ENCODE results near the gene NHLRC2. TPM values are rescaled to one million over a fixed set of nuclear protein-coding genes. Genes with fewer than 3 reads are reported as not detected.

Gene NHLRC2
- total RNA-seq, 3 donors from 2014 or later: 30.4 to 51.5 (median 31.0) TPM

DNA sequence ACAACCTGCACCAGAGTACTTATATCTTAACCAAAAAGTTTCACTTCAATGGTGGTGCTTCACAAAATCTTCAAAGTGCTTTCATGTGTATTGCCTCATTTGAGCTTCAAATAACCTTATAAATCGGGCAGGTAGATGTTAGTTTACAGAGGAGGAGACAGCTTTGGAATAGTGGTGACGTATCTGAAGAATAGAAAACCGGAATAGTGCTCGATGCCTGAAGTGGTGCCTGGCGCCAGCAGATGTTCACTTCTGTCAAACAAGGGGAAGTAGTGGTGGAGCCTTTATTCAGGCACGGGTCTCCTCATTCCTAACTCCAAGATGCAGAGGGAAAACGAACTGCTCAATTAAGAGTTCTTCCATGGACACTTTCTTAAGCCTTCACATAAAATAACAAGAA, 58.1 kb downstream of the NHLRC2 start:
- intact Hi-C loops (cut with DNase I, micrococcal nuclease): no loop called here
- TF ChIP-seq CTCF (IDR thresholded peaks at IDR 0.05): no peak
- H3K4me3 ChIP-seq: no peak overlapping the region
- no peaks in the 10 kb centered on the region for H3K4me1 ChIP-seq (ENCODE audit: low read depth)
- no peaks in the 10 kb centered on the region for H3K9me3 ChIP-seq
- DNase-seq: no peak
- peaks cover 5% of the 10 kb centered on the region for H3K36me3 ChIP-seq (ENCODE audit: low read depth)
- ATAC-seq: no peak

DNA sequence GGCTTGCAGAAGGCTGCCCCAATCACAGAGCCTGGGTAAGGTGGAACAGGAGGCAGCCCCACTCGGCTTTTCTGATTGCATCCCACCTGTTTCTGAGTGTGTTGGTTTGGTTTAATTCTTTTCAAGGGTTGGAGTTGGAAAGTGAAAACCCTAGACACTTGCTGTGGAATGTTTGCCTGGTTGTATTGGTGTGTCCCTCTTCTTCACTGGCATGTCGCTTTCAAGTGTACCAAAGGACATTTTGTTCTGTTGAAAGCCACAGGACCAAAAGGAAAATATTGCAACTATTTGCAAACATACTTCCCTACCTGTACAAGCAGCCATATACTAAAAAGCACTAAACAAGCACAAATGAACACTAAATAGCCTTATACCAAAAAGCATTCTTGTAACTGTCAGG, 60.5 kb downstream of the NHLRC2 start:
- no peaks in the 10 kb centered on the region for H3K36me3 ChIP-seq (ENCODE audit: low read depth)
- no peak for ATAC-seq
- H3K4me1 ChIP-seq (ENCODE audit: low read depth): no peaks in the 10 kb centered on the region
- DNase-seq: no peak
- H3K9me3 ChIP-seq: no peaks in the 10 kb centered on the region
- no peak for TF ChIP-seq CTCF (IDR thresholded peaks at IDR 0.05)
- no peak overlapping the region for H3K4me3 ChIP-seq
- intact Hi-C loops (cut with DNase I, micrococcal nuclease): no loop called here

DNA sequence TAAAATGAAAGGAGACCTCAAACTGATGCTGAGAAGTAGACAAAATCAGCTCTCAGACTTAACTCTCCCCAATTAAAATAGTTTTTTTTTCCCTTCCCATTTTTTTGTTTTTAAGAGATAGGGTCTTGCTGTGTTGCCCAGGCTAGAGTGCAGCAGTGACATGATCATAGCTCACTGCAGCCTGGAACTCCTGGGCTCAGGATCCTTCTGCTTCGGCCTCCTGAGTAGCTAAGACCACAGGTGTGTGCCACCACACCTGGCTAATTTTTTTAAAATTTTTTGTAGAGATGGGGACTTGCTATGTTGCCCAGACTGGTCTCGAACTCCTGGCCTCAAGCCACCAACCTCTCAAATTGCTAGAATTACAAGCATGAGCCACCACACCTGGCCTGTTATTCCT, 61.1 kb downstream of the NHLRC2 start:
- Histone ChIP-seq H3K9me3 (no peaks in the 10 kb centered on the region), H3K4me3 (no peak overlapping the region), H3K4me1 (ENCODE audit: low read depth) (no peaks in the 10 kb centered on the region), H3K36me3 (ENCODE audit: low read depth) (no peaks in the 10 kb centered on the region)
- TF ChIP-seq CTCF (IDR thresholded peaks at IDR 0.05): no peak
- ATAC-seq (no peak), DNase-seq (no peak)
- intact Hi-C loops (cut with DNase I, micrococcal nuclease): no loop called here

DNA sequence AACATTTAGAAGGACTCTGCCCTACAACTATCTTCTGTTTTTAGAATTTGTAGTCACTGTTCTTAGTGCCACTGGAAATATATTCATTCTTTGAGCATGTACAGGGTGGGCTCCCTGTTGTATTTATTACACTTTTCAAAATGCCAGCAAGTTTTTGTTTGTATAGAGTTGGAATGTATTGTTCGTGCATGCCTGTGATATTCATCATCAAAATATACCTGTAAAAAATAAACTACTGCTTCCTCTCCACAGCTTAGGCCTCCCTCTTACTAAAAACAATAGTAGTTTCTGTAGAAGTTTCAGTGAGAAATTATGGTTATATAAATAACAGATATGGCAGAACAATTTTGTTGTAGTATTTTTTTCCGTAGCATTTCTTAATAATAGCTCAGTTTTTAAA, 61.6 kb downstream of the NHLRC2 start:
- intact Hi-C loops (cut with DNase I, micrococcal nuclease): no loop called here
- DNase-seq (no peak), ATAC-seq (no peak)
- no peaks in the 10 kb centered on the region for H3K4me1 ChIP-seq (ENCODE audit: low read depth)
- H3K9me3 ChIP-seq: no peaks in the 10 kb centered on the region
- no peak overlapping the region for H3K4me3 ChIP-seq
- H3K36me3 ChIP-seq (ENCODE audit: low read depth): no peaks in the 10 kb centered on the region
- no peak for TF ChIP-seq CTCF (IDR thresholded peaks at IDR 0.05)

DNA sequence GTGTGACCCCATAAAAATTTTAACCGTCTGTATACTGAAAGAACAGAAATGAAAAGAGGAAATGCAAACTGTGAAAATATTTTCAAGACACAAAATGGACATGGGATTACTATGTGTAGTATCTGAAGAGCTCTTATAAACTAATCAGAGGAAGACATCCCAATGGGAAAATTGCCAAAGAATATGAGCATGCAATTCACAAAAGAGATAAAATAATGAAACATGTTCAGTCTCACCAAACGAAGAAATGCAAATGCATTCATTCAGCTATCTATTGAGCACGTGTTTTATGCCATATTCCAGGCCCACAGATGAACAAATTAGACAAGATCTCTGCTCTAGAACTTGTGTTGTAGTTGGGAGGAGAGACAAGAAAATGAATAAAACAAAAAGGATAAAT, 63.2 kb downstream of the NHLRC2 start:
- ATAC-seq: no peak

More for the DNA sequence above, 63.2 kb downstream of the NHLRC2 start:
- intact Hi-C loops (cut with DNase I, micrococcal nuclease): no loop called here
- no peak for DNase-seq
- TF ChIP-seq CTCF (IDR thresholded peaks at IDR 0.05): no peak
- Histone ChIP-seq H3K4me3 (no peak overlapping the region), H3K36me3 (ENCODE audit: low read depth) (no peaks in the 10 kb centered on the region), H3K4me1 (ENCODE audit: low read depth) (no peaks in the 10 kb centered on the region), H3K9me3 (no peaks in the 10 kb centered on the region)

Measured in mucosa of descending colon (tissue), 3 donors.